NCI-H128 (cell line): ENCODE results near the gene UBA52.

Experiments used
- DNase-seq: peaks from one replicate; lab custom pipeline; 2025; ENCODE audit not compliant: unreplicated experiment; lab: John Stamatoyannopoulos, UW

UBA52 gene

GRCh38 chr19:18607226-18608101 is 35.8 kb downstream of the UBA52 start:
- DNase-seq = no peak

GRCh38 chr19:18608102-18608804 is 36.6 kb downstream of the UBA52 start:
- DNase-seq = no peak

- no peak for DNase-seq
Observed at GRCh38 chr19:18608805-18609716, 37.4 kb downstream of the UBA52 start.

GRCh38 chr19:18609717-18610051 is 38.0 kb downstream of the UBA52 start:
- no peak for DNase-seq

GRCh38 chr19:18610245-18610555 is 38.5 kb downstream of the UBA52 start:
- no peak for DNase-seq

GRCh38 chr19:18610556-18611326 is 39.1 kb downstream of the UBA52 start:
- DNase-seq = no peak

- no peak for DNase-seq
Observed at GRCh38 chr19:18611327-18612050, 39.8 kb downstream of the UBA52 start.

- DNase-seq = no peak
Observed at GRCh38 chr19:18612051-18612771, 40.6 kb downstream of the UBA52 start.

- DNase-seq = no peak
Observed at GRCh38 chr19:18612772-18613588, 41.3 kb downstream of the UBA52 start, which contains the start of gene TMEM59L. Gene TMEM59L (plus strand): TSS chr19:18612870. CDS start chr19:18612959, 89 bp downstream.

- no peak for DNase-seq
Observed at GRCh38 chr19:18613589-18614234, 42.1 kb downstream of the UBA52 start.

- DNase-seq = no peak
Observed at GRCh38 chr19:18616023-18616422, 44.4 kb downstream of the UBA52 start.

GRCh38 chr19:18617562-18617961 is 45.9 kb downstream of the UBA52 start:
- no peak for DNase-seq

- DNase-seq = no peak
Observed at GRCh38 chr19:18618236-18618635, 46.6 kb downstream of the UBA52 start.

GRCh38 chr19:18620311-18620710 is 48.7 kb downstream of the UBA52 start:
- no peak for DNase-seq

GRCh38 chr19:18620902-18621301 is 49.2 kb downstream of the UBA52 start:
- DNase-seq = no peak

GRCh38 chr19:18626906-18627305 is 55.2 kb downstream of the UBA52 start:
- no peak for DNase-seq
